ENCODE results near the gene LAMA1.

Gene LAMA1

GRCh38 chr18:6976935-6977334 is 140.7 kb downstream of the LAMA1 start:
- no peak overlapping the region for H3K27ac ChIP-seq
- ChIA-PET POLR2A (ENCODE audit: low non-redundant PET) (no interaction called here), CTCF (no interaction called here)
- TF ChIP-seq, protein P1, sequence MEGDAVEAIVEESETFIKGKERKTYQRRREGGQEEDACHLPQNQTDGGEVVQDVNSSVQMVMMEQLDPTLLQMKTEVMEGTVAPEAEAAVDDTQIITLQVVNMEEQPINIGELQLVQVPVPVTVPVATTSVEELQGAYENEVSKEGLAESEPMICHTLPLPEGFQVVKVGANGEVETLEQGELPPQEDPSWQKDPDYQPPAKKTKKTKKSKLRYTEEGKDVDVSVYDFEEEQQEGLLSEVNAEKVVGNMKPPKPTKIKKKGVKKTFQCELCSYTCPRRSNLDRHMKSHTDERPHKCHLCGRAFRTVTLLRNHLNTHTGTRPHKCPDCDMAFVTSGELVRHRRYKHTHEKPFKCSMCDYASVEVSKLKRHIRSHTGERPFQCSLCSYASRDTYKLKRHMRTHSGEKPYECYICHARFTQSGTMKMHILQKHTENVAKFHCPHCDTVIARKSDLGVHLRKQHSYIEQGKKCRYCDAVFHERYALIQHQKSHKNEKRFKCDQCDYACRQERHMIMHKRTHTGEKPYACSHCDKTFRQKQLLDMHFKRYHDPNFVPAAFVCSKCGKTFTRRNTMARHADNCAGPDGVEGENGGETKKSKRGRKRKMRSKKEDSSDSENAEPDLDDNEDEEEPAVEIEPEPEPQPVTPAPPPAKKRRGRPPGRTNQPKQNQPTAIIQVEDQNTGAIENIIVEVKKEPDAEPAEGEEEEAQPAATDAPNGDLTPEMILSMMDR (conservative IDR thresholded peaks at IDR 0.05; ENCODE audit: low read depth): no peak
- DNase-seq (ENCODE audit: low spot score): no peak

DNA sequence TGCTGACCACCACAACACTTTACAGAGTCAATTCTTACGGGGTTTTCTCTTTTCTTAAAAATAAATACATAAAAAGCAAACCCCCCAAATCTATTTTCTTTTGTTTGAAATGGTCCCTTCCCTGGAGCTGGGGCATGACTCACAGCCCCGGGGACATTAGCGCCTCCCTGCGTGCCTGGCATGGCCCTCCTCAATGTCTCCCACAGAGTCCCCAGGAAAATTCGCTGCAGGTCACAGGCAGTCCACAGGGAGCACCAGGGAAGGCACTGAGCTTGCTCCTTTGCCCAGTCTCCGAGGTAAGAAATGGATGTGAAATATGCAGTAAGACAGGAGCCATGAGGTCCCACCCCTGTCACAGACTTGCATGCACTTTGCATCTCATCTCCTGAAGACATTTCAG is 142.5 kb downstream of the LAMA1 start:
- ChIA-PET POLR2A (ENCODE audit: low non-redundant PET) (no interaction called here), CTCF (no interaction called here)
- no peak for DNase-seq (ENCODE audit: low spot score)
- TF ChIP-seq, protein P1 (conservative IDR thresholded peaks at IDR 0.05; ENCODE audit: low read depth): no peak
- no peak overlapping the region for H3K27ac ChIP-seq

DNA sequence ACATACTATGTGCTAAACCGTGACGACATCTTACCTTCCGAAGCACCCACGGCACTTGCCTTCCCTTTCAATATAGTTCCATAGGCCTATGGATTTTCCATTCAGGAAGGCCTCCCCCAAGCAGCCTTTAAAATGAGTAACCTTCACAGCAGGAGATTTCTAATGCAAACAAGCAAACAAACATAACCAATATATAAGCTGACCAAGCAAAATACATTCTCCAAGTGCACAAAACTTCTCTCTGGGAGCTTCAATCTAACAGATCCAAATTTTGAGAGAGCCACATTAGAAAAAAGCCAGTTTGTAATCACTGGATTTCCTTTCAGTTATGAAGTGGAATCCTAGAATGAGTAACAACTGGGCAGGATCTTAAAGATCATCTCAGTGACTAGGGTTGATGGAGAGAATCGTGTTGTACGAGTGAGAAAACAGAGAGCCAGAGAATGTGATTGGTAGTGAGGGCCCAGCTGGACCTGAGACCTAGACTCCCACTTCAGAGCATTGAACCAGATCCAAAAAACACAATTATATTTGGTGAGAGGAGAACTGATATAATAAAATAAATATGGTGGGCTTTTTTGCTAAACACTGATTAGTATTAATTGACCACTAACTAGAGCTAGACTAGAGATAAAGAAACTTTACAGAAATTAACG is 145.6 kb downstream of the LAMA1 start:
- H3K27ac ChIP-seq: no peak overlapping the region
- TF ChIP-seq, protein P1 (conservative IDR thresholded peaks at IDR 0.05; ENCODE audit: low read depth): no peak
- DNase-seq (ENCODE audit: low spot score): no peak
- CTCF ChIA-PET: no interaction called here
- POLR2A ChIA-PET (ENCODE audit: low non-redundant PET): no interaction called here

GRCh38 chr18:6963452-6964097 is 154.0 kb downstream of the LAMA1 start:
- ChIA-PET POLR2A (ENCODE audit: low non-redundant PET) (no interaction called here), CTCF (no interaction called here)
- no peak overlapping the region for H3K27ac ChIP-seq
- TF ChIP-seq, protein P1 (conservative IDR thresholded peaks at IDR 0.05; ENCODE audit: low read depth): no peak
- no peak for DNase-seq (ENCODE audit: low spot score)

GRCh38 chr18:6962571-6963451 is 154.8 kb downstream of the LAMA1 start:
- ChIA-PET CTCF (no interaction called here), POLR2A (ENCODE audit: low non-redundant PET) (no interaction called here)
- TF ChIP-seq, protein P1 (conservative IDR thresholded peaks at IDR 0.05; ENCODE audit: low read depth): no peak
- DNase-seq (ENCODE audit: low spot score): no peak
- H3K27ac ChIP-seq: no peak overlapping the region

DNA sequence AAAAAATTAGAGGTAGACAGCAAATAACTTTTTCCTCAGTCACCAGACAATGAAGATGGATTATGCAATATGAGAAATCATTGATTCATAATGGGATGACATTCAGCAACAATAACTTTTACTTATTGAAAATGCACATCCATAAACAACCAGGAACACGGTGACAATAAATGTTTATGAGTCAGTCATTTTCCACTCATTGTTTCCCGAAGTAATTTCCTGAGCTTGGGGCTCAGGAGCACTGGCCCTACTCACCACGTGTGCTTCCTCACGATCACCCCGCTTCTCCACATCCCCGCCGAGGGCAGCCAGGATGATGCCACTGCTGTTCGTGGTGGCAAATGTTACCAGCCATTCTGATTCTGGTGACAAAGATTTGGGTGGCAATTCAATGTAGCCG is 156.3 kb downstream of the LAMA1 start:
- ChIA-PET POLR2A (ENCODE audit: low non-redundant PET) (no interaction called here), CTCF (interaction anchor here (0.6 kb wide), 1 partner anchor 11 kb away, joined by 3 read pairs; no protein-coding TSS in a partner anchor)
- H3K27ac ChIP-seq: no peak overlapping the region
- TF ChIP-seq, protein P1 (conservative IDR thresholded peaks at IDR 0.05; ENCODE audit: low read depth): no peak
- DNase-seq (ENCODE audit: low spot score): no peak

All from RWPE1 (cell line).